Endothelial cell of umbilical vein (primary cell): ENCODE data around the gene CDK9. TPM values are rescaled to one million over a fixed set of nuclear protein-coding genes. Genes with fewer than 3 reads are reported as not detected.

Experiments used
- BruUV-seq: library from RNA; stranded (reverse); fragments of 400-500 nt; replicated peaks from 2 replicates; lab custom pipeline; 2021; lab: Mats Ljungman, UMichigan
- CTCF ChIA-PET: fragments of 300-600, 350-600 bp; sonication (Branson Sonifier 250); formaldehyde crosslinking; loops from one replicate; lab custom pipeline; 2021; ENCODE audit warnings: antibody characterized with exemption, inconsistent platforms; lab: Charles Lee
- POLR2A ChIA-PET: fragments of 300-600, 350-600 bp; sonication (Branson Sonifier 250); formaldehyde crosslinking; loops from one replicate; lab custom pipeline; 2021; ENCODE audit warnings: antibody characterized with exemption, inconsistent platforms; lab: Charles Lee
- DNase-seq: peaks from one replicate; pipeline ENCODE4 v3.0.0-alpha.2; 2011; ENCODE audit warnings: low read depth, low spot score
- FAIRE-seq: peaks from 2 replicates; lab custom pipeline; 2011; peaks lifted over from hg19 to GRCh38; lab: Jason Lieb, UNC
- H2AFZ ChIP-seq: 2 replicates; pipeline ENCODE4 v1.6.0; 2012; ENCODE audit warnings: low read depth, low read length, control low read depth, inconsistent platforms
- H3K27ac ChIP-seq: 2 replicates; pipeline ENCODE4 v1.5.1; 2011; ENCODE audit warnings: low read depth, mild to moderate bottlenecking, control low read depth, low read length, moderate library complexity; ENCODE audit not compliant: insufficient read depth
- H3K27me3 ChIP-seq, 2 experiments: 2 replicates each; pipeline versions ENCODE4 v1.6.0 to v1.6.1; 2011; ENCODE audit warnings: low read length in 2 of 2, mixed read lengths in 1 of 2; ENCODE audit not compliant: control insufficient read depth in 2 of 2, insufficient read depth in 2 of 2
- H3K36me3 ChIP-seq, 2 experiments: 2 replicates in 1 of 2; 3 replicates in 1 of 2; pipeline ENCODE4 v1.5.1; 2011; ENCODE audit warnings: low read length in 2 of 2, mild to moderate bottlenecking in 1 of 2, moderate library complexity in 1 of 2; ENCODE audit not compliant: control insufficient read depth in 2 of 2, insufficient read depth in 2 of 2; ENCODE audit errors: extremely low read depth in 1 of 2
- H3K4me1 ChIP-seq: 3 replicates; pipeline ENCODE4 v1.5.1; 2011; ENCODE audit warnings: mild to moderate bottlenecking, low read length; ENCODE audit not compliant: control insufficient read depth, insufficient read depth; ENCODE audit errors: extremely low read depth
- H3K4me2 ChIP-seq: 2 replicates; pipeline ENCODE4 v1.6.1; 2011; ENCODE audit warnings: low read length, control low read depth, mixed read lengths; ENCODE audit not compliant: insufficient read depth
- H3K4me3 ChIP-seq, 3 experiments: fragments of 200-600 bp in 1 of 3; sonication (generic), shearing (Covaris generic) in 1 of 3; replicated peaks in 1 of 3; 2 replicates each; pipeline ENCODE4 v1.5.1; 2011 to 2016; ENCODE audit warnings: control low read depth in 3 of 3, low read length in 3 of 3, mild to moderate bottlenecking in 2 of 3, inconsistent platforms in 1 of 3, low read depth in 1 of 3, moderate library complexity in 1 of 3; ENCODE audit not compliant: insufficient read depth in 1 of 3
- H3K79me2 ChIP-seq: 2 replicates; pipeline ENCODE4 v1.6.0; 2012; ENCODE audit warnings: low read length, inconsistent platforms; ENCODE audit not compliant: control insufficient read depth, insufficient read depth
- H3K9ac ChIP-seq: replicated peaks from 2 replicates; pipeline ENCODE3; 2011; ENCODE audit warnings: low read length, control low read depth; ENCODE audit not compliant: insufficient read depth; ENCODE audit errors: extremely low read depth
- H3K9me1 ChIP-seq: replicated peaks from 3 replicates; pipeline ENCODE4 v1.6.0; 2011; ENCODE audit warnings: mild to moderate bottlenecking, low read length; ENCODE audit not compliant: control insufficient read depth, insufficient read depth; ENCODE audit errors: extremely low read depth
- H3K9me3 ChIP-seq: replicated peaks from 2 replicates; pipeline ENCODE4 v1.5.1; 2012; ENCODE audit warnings: low read length, inconsistent platforms; ENCODE audit not compliant: control insufficient read depth, insufficient read depth
- H4K20me1 ChIP-seq: replicated peaks from 2 replicates; pipeline ENCODE3; 2011; ENCODE audit warnings: mild to moderate bottlenecking, low read length; ENCODE audit not compliant: control insufficient read depth, insufficient read depth; ENCODE audit errors: extremely low read depth
- CTCF ChIP-seq, 2 donors: IDR thresholded peaks; 1 replicate in 1 of 2; 2 replicates in 1 of 2; pipeline ENCODE4 v1.5.1; 2011; ENCODE audit warnings: low read length in 2 of 2, mild to moderate bottlenecking in 2 of 2, moderate library complexity in 2 of 2, control low read depth in 1 of 2, inconsistent platforms in 1 of 2, low read depth in 1 of 2; ENCODE audit not compliant: insufficient read depth in 1 of 2; ENCODE audit errors: extremely low read depth in 1 of 2
- EZH2 ChIP-seq: IDR thresholded peaks from 2 replicates; pipeline ENCODE4 v1.6.1; 2012; ENCODE audit warnings: borderline replicate concordance, low read depth, mild to moderate bottlenecking, moderate library complexity, low read length, inconsistent platforms; ENCODE audit not compliant: severe bottlenecking
- FOS ChIP-seq: IDR thresholded peaks from 2 replicates; pipeline ENCODE4 v1.6.1; 2011; ENCODE audit warnings: mild to moderate bottlenecking, low read length, moderate library complexity, borderline replicate concordance; ENCODE audit not compliant: insufficient read depth
- GATA2 ChIP-seq: IDR thresholded peaks from 2 replicates; pipeline ENCODE4 v1.7.0; 2011; ENCODE audit warnings: low read depth, mild to moderate bottlenecking, moderate library complexity, mixed read lengths, low read length; ENCODE audit not compliant: insufficient read length, insufficient read depth
- MYC ChIP-seq: IDR thresholded peaks from one replicate; pipeline ENCODE4 v1.6.1; 2011; ENCODE audit warnings: mild to moderate bottlenecking, low read depth, low read length
- POLR2A ChIP-seq: IDR thresholded peaks from 2 replicates; pipeline ENCODE4 v1.6.1; 2012; ENCODE audit warnings: low read depth, mild to moderate bottlenecking, control low read depth, low read length
- POLR2AphosphoS5 ChIP-seq: IDR thresholded peaks from 2 replicates; pipeline ENCODE4 v1.6.1; 2012; ENCODE audit warnings: low read depth, mild to moderate bottlenecking, control low read depth, low read length, moderate library complexity; ENCODE audit not compliant: insufficient read depth
- dilution Hi-C: fragments of 300-500 bp; cut with MboI; formaldehyde crosslinking; loops from one replicate; pipeline ENCODE4 v1.15.0; 2019; ENCODE audit warnings: low sequenced_read_pairs; ENCODE audit not compliant: extremely low pct_ligation_motif_present
- intact Hi-C: fragments of 100-400 bp; cut with micrococcal nuclease; formaldehyde crosslinking; loops from one replicate; pipeline ENCODE4 v1.10.0; 2022
- polyA plus RNA-seq, 4 experiments: library from polyadenylated mRNA; depleted of rRNA in 3 of 4; stranded (reverse) in 3 of 4; unstranded in 1 of 4; fragments of >200 nt; gene quantifications; 2 replicates each; pipeline versions ENCODE4 v1.2.1 to v1.2.3, GENCODE V29; 2011 to 2012; ENCODE audit warnings: missing spikeins in 1 of 4
- total RNA-seq: library from RNA; stranded (reverse); gene quantifications from 2 replicates; pipeline ENCODE4 v1.2.3, GENCODE V29; 2021

Gene CDK9
- total and polyA plus RNA-seq, 2 donors (not counting 3 experiments of a cell fraction or from before 2014, with no cell fraction given): 92.2 to 124 TPM

- no peak overlapping the region for H3K27ac ChIP-seq
- no peaks in the 10 kb centered on the region for H3K27me3 ChIP-seq
- H2AFZ ChIP-seq: no peak overlapping the region
- H3K9ac ChIP-seq: no peak overlapping the region
- H3K9me3 ChIP-seq: no peaks in the 10 kb centered on the region
- ChIA-PET CTCF (interaction anchor here (1.4 to 3.5 kb wide), 3 partner anchors 8 to 42 kb away, joined by 3 to 15 read pairs (median 4); partner anchors contain the start of gene TOR2A), POLR2A (interaction anchor here (1.3 kb wide), 1 partner anchor 28 kb away, joined by 4 read pairs; no protein-coding TSS in a partner anchor)
- peaks cover 36 to 59% of the 10 kb centered on the region in 2 experiments for H3K36me3 ChIP-seq
- intact Hi-C loops (no loop called here), dilution Hi-C loops (no loop called here)
- H3K4me2 ChIP-seq: no peak overlapping the region
- TF ChIP-seq EZH2: no peak
- TF ChIP-seq FOS: no peak
- no peak for TF ChIP-seq CTCF (IDR thresholded peaks at IDR 0.05; ENCODE audit: extremely low read depth in 1 of 2, insufficient read depth in 1 of 2, low read depth in 1 of 2, low read length in 2 of 2)
- TF ChIP-seq POLR2AphosphoS5: no peak
- TF ChIP-seq GATA2: no peak
- TF ChIP-seq POLR2A: no peak
- no peak for TF ChIP-seq MYC
- H3K9me1 ChIP-seq: no peaks in the 10 kb centered on the region
- FAIRE-seq: peak; percentile 53
- BruUV-seq: no TSS peak
- no peak for DNase-seq
- H4K20me1 ChIP-seq: no peaks in the 10 kb centered on the region
- no peaks in the 10 kb centered on the region for H3K4me1 ChIP-seq
- H3K4me3 ChIP-seq: no peak overlapping the region
- H3K79me2 ChIP-seq: no peaks in the 10 kb centered on the region
These were observed 43.3 kb upstream of the CDK9 start for GRCh38 chr9:127742435-127743088.
